Measurements from ENCODE around the gene RANBP10.

The RANBP10 gene

DNA sequence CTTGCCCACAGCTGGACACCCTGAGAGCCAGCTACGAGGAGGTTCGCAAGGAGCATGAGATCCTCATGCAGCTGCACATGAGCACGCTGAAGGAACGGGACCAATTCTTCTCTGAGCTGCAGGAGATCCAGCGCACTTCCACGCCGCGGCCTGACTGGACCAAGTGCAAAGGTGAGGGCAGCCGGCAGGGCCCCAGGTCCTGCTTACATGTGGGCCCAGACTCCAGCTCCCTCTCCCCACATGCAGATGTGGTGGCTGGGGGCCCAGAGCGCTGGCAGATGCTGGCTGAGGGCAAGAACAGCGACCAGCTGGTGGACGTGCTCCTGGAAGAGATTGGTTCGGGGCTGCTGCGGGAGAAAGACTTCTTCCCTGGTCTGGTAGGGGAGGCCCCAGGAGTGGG is 19.5 kb upstream of the RANBP10 start:
- no peak for ATAC-seq (ENCODE audit: insufficient read depth, low read depth)
- H2AFZ ChIP-seq (ENCODE audit: low read depth, low read length) = no peak overlapping the region
- peaks cover 40% of the 10 kb centered on the region for H3K36me3 ChIP-seq (ENCODE audit: insufficient read depth, low read length)
- no peaks in the 10 kb centered on the region for H4K20me1 ChIP-seq (ENCODE audit: insufficient read depth, low read length)
- TF ChIP-seq, protein P1, sequence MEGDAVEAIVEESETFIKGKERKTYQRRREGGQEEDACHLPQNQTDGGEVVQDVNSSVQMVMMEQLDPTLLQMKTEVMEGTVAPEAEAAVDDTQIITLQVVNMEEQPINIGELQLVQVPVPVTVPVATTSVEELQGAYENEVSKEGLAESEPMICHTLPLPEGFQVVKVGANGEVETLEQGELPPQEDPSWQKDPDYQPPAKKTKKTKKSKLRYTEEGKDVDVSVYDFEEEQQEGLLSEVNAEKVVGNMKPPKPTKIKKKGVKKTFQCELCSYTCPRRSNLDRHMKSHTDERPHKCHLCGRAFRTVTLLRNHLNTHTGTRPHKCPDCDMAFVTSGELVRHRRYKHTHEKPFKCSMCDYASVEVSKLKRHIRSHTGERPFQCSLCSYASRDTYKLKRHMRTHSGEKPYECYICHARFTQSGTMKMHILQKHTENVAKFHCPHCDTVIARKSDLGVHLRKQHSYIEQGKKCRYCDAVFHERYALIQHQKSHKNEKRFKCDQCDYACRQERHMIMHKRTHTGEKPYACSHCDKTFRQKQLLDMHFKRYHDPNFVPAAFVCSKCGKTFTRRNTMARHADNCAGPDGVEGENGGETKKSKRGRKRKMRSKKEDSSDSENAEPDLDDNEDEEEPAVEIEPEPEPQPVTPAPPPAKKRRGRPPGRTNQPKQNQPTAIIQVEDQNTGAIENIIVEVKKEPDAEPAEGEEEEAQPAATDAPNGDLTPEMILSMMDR (IDR thresholded peaks at IDR 0.05; ENCODE audit: borderline replicate concordance, extremely low read depth, low read length, poor library complexity, severe bottlenecking) = no peak
- TF ChIP-seq EZH2 (IDR thresholded peaks at IDR 0.05; ENCODE audit: borderline replicate concordance, low read depth, low read length, severe bottlenecking) = no peak
- H3K79me2 ChIP-seq (ENCODE audit: insufficient read depth, low read length) = no peaks in the 10 kb centered on the region
- no peak overlapping the region for H3K4me3 ChIP-seq (ENCODE audit: low read depth in 1 of 2, low read length in 2 of 2)
- H3K9ac ChIP-seq (ENCODE audit: low read depth, low read length) = no peak overlapping the region
- no peaks in the 10 kb centered on the region for H3K9me3 ChIP-seq (ENCODE audit: insufficient read depth, low read length, severe bottlenecking)
- no peak overlapping the region for H3K4me2 ChIP-seq (ENCODE audit: insufficient read depth, low read length)
- no peak for DNase-seq
- H3K27ac ChIP-seq (ENCODE audit: low read length) = no peak overlapping the region
- H3K27me3 ChIP-seq (ENCODE audit: insufficient read depth, low read length, poor library complexity) = no peaks in the 10 kb centered on the region
- H3K4me1 ChIP-seq (ENCODE audit: insufficient read depth, low read length) = no peaks in the 10 kb centered on the region

DNA sequence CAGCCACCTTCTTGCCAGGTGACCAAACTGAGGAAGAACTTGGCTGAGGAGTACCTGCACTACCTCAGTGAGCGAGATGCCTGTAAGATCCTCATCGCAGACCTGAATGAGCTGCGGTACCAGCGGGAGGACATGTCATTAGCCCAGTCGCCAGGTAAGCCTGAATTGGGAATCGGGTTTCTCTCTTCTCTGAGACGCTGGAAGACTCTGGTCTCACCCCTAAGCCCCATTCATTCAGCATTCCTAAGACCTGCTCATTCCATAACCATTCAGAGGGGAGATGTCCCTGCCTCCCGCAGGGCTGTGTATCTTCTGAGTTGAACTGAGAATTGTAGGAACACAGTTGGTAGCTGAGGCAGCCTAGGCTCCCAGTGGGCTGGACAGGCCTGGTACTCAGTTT is 18.8 kb upstream of the RANBP10 start:
- no peaks in the 10 kb centered on the region for H3K4me1 ChIP-seq (ENCODE audit: insufficient read depth, low read length)
- H3K27ac ChIP-seq (ENCODE audit: low read length) = no peak overlapping the region
- H2AFZ ChIP-seq (ENCODE audit: low read depth, low read length) = no peak overlapping the region
- no peak overlapping the region for H3K4me2 ChIP-seq (ENCODE audit: insufficient read depth, low read length)
- H4K20me1 ChIP-seq (ENCODE audit: insufficient read depth, low read length) = no peaks in the 10 kb centered on the region
- H3K27me3 ChIP-seq (ENCODE audit: insufficient read depth, low read length, poor library complexity) = no peaks in the 10 kb centered on the region
- H3K4me3 ChIP-seq (ENCODE audit: low read depth in 1 of 2, low read length in 2 of 2) = no peak overlapping the region
- H3K9me3 ChIP-seq (ENCODE audit: insufficient read depth, low read length, severe bottlenecking) = no peaks in the 10 kb centered on the region
- TF ChIP-seq EZH2 (IDR thresholded peaks at IDR 0.05; ENCODE audit: borderline replicate concordance, low read depth, low read length, severe bottlenecking) = no peak
- TF ChIP-seq, protein P1 (IDR thresholded peaks at IDR 0.05; ENCODE audit: borderline replicate concordance, extremely low read depth, low read length, poor library complexity, severe bottlenecking) = no peak
- DNase-seq = no peak
- H3K79me2 ChIP-seq (ENCODE audit: insufficient read depth, low read length) = no peaks in the 10 kb centered on the region
- no peak overlapping the region for H3K9ac ChIP-seq (ENCODE audit: low read depth, low read length)
- no peak for ATAC-seq (ENCODE audit: insufficient read depth, low read depth)
- peaks cover 34% of the 10 kb centered on the region for H3K36me3 ChIP-seq (ENCODE audit: insufficient read depth, low read length)

DNA sequence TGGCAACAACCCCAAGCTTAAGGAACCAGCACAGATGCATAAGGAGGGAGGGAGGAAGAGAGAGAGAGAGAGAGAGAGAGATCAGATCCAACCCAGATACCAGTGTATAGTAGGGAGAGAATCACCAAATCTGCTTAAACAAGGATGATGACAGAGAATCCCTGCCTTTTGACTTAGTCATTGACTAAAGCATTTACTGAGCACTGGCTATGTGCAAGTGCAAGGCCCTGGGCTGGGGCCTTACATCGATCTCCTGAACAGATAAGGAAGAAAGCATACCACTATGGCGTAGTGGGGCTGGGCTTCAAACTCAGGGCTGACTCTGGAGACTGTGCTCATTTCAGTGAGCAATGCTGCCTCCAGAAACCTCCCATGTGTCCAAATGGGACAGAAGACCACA is 16.2 kb upstream of the RANBP10 start:
- Histone ChIP-seq H3K27me3 (ENCODE audit: insufficient read depth, low read length, poor library complexity) (no peaks in the 10 kb centered on the region), H2AFZ (ENCODE audit: low read depth, low read length) (no peak overlapping the region), H3K4me1 (ENCODE audit: insufficient read depth, low read length) (no peaks in the 10 kb centered on the region), H3K4me3 (ENCODE audit: low read depth in 1 of 2, low read length in 2 of 2) (no peak overlapping the region), H3K79me2 (ENCODE audit: insufficient read depth, low read length) (no peaks in the 10 kb centered on the region), H3K27ac (ENCODE audit: low read length) (no peak overlapping the region), H3K36me3 (ENCODE audit: insufficient read depth, low read length) (peaks cover 8% of the 10 kb centered on the region), H4K20me1 (ENCODE audit: insufficient read depth, low read length) (no peaks in the 10 kb centered on the region), H3K4me2 (ENCODE audit: insufficient read depth, low read length) (no peak overlapping the region), H3K9ac (ENCODE audit: low read depth, low read length) (no peak overlapping the region), H3K9me3 (ENCODE audit: insufficient read depth, low read length, severe bottlenecking) (no peaks in the 10 kb centered on the region)
- TF ChIP-seq, protein P1 (IDR thresholded peaks at IDR 0.05; ENCODE audit: borderline replicate concordance, extremely low read depth, low read length, poor library complexity, severe bottlenecking) = no peak
- no peak for TF ChIP-seq EZH2 (IDR thresholded peaks at IDR 0.05; ENCODE audit: borderline replicate concordance, low read depth, low read length, severe bottlenecking)
- no peak for DNase-seq
- no peak for ATAC-seq (ENCODE audit: insufficient read depth, low read depth)
